C4-2B (cell line): ENCODE measurements around the gene SPTLC2.

Experiments used
- CTCF ChIP-seq: fragments of 450-650 bp; conservative IDR thresholded peaks from 2 replicates; pipeline ENCODE4 v1.5.1; 2017; ENCODE audit warnings: mild to moderate bottlenecking
- ZFX ChIP-seq: fragments of 450-650 bp; IDR thresholded peaks from 2 replicates; pipeline ENCODE4 v1.6.1; 2017

GRCh38 chr14:77649326-77649725 lies 32.9 kb upstream of the SPTLC2 start:
- TF ChIP-seq CTCF = no peak
- no peak for TF ChIP-seq ZFX
